ENCODE data around the gene ZNF436.

The ZNF436 gene

DNA sequence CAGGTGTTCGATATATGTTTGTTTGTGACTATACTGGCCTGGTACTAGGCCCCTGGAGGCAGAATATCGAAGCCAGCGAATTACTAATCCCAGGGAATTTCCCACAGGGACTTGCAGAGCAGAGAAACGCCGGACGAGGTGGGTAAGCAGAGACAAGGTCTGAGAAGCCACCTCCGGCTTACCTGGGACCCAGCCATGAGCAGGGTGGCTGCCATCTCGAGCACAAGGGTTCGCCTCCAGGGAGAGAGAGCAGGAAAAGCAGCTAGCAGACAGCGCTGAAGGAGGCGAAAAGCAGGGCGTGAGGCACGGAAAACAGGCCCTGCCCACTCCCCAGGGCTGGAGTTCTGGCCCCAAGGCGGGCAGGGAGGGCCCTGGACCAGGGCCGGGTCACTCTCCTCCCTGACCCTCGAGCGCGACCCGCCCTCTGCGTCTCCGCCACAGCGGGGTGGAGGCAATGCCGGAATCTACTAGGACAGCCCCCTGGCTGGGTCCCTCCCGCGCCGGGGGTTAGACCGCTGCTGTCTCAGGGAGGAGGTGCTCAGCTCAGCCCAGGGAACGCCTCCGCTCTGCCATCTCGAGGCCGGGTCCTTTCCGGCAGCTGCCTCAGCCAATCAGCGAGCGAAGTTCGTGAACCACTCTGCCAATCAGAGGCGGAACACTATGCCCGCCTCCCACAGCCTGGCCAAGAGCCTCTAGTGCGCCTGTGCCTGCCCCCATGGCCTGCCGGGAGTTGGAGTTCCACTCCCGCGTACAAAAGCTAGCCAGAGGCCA is 1.7 kb downstream of the ZNF436 start:
- peak; percentile 72 for FAIRE-seq

DNA sequence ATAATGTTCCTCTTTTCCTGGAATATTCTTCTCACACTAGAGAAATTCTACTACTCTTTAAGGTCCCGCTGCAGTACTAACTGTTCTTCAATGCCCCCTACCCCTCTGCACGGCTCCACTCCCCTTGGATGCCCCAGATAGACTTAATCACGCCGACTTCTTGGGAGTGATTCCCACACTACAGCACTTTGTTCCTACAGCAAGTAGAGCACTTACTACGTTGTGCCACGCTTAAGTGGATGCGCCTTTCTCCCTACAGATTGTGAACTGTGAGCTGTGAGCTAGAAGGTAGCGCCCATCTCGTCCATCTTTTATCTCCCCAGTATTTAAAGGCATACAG is 2.2 kb downstream of the ZNF436 start:
- no peak for FAIRE-seq
- DNase-seq (ENCODE audit: insufficient read length, low spot score): no peak

More for the DNA sequence above, 1.7 kb downstream of the ZNF436 start:
- peak; percentile 98 for DNase-seq (ENCODE audit: insufficient read length, low spot score)

- FAIRE-seq: no peak
These were observed 3.0 kb downstream of the ZNF436 start for GRCh38 chr1:23366598-23366997.

DNA sequence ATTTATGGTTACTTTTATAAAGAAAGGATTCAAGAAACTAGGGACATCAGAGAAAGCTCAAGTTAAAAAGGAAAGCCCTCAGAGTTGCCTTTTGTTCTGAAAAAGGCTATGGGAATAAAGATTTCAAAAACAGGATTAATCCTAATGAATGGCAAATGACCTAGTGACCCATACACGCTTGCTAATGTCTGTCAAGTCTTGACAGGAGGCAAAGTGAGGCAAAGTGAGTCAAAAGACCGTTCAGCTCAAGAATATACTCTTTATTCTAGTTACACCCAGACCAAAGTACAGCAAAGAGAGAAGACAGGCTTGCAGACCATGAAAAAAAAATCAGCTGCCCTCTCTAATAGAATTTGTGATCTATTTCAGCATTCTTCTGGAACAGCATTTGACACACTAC is 3.5 kb downstream of the ZNF436 start:
- no peak for FAIRE-seq

More at GRCh38 chr1:23366598-23366997, 3.0 kb downstream of the ZNF436 start:
- no peak for DNase-seq (ENCODE audit: insufficient read length, low spot score)

GRCh38 chr1:23362218-23362713 is 7.4 kb downstream of the ZNF436 start:
- DNase-seq (ENCODE audit: insufficient read length, low spot score): no peak
- no peak for FAIRE-seq

More for the DNA sequence above, 3.5 kb downstream of the ZNF436 start:
- no peak for DNase-seq (ENCODE audit: insufficient read length, low spot score)

GRCh38 chr1:23358310-23358875 is 11.2 kb downstream of the ZNF436 start:
- DNase-seq (ENCODE audit: insufficient read length, low spot score): no peak
- FAIRE-seq: no peak

GRCh38 chr1:23357138-23357908 is 12.3 kb downstream of the ZNF436 start:
- FAIRE-seq: no peak
- no peak for DNase-seq (ENCODE audit: insufficient read length, low spot score)

DNA sequence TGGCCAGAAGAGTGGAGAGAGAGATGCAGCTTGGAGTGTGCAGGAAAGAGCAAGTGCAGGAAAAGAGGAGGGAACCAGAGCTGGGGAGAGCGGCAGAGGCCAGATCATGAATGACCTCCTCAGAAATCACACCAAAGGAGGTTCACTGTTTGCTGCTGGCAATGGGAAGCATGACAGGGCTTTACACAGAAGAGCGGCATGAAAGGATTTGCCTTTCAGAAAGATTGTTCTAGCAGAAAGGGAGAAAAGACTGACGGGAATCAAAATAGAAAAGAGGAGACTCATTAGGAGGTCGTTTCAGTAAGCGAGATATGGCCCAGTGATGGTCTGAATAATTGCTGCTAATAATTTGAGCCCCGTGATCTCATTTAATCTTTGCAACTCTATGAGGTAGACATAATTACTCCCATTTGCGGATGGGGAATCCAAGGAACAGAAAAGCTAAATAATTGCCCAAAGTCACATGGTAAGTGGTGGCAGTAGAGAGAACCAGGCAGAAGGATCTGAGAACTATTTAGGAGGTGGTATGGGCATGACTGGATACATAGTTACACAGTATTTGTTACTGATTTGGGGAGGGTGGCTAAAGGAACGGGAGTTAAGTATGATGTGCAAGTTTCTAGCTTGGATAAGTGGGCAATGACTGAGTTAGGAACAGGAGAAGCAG is 13.0 kb downstream of the ZNF436 start:
- DNase-seq (ENCODE audit: insufficient read length, low spot score): no peak
- no peak for FAIRE-seq

GRCh38 chr1:23354245-23354644 is 15.4 kb downstream of the ZNF436 start:
- DNase-seq (ENCODE audit: insufficient read length, low spot score): no peak

GRCh38 chr1:23352096-23352695 is 17.4 kb downstream of the ZNF436 start:
- DNase-seq (ENCODE audit: insufficient read length, low spot score) (no peak), FAIRE-seq (no peak)

More at GRCh38 chr1:23354245-23354644, 15.4 kb downstream of the ZNF436 start:
- FAIRE-seq: no peak

DNA sequence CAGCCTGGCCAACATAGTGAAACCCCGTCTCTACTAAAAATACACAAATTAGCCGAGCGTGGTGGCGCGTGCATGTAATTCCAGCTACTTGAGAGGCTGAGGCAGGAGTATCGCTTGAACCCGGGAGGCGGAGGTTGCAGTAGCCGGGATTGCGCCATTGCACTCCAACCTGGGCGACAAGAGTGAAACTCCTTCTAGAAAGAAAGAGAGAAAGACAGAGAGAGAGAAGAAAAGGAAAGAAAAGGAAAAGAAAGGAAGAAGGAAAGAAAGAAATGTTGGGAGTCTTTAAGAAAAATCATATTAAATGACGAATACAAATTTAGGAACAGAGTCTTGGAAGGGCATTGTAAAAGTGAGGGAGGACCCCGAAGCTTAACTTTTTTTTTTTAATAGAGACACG is 23.7 kb downstream of the ZNF436 start:
- DNase-seq (ENCODE audit: insufficient read length, low spot score) (no peak), FAIRE-seq (no peak)

DNA sequence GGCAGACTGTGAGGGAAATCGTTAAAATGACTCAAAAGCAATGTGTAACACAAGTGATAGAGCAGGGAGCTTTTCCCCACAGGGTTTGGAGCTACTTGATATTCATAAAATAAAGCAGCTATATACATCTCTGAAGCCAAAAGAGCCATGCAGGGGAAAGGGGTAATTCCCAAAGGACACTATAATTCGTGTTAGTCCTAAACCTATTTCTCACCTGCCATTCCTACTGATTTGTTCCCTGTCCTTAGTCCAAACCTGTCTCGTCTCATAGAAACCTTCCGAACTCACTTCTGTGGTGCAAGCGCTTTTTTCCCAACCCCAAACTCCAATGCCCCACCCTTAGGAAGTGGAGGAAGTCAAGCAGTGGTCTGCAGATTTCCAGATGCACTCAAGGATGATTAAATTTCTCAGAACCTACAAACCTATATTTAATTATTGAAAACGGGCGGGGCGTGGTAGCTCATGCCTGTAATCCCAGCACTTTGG is 24.6 kb downstream of the ZNF436 start:
- FAIRE-seq: no peak
- DNase-seq (ENCODE audit: insufficient read length, low spot score): peak; percentile 15

GRCh38 chr1:23344111-23344986 is 25.3 kb downstream of the ZNF436 start, which contains the start of gene HNRNPR:
Gene HNRNPR, minus strand, starts transcription at chr1:23344284. Its CDS starts 3,276 bp downstream, at chr1:23341008.
- peak; percentile 57 for FAIRE-seq
- DNase-seq (ENCODE audit: insufficient read length, low spot score): peak; percentile 98

DNA sequence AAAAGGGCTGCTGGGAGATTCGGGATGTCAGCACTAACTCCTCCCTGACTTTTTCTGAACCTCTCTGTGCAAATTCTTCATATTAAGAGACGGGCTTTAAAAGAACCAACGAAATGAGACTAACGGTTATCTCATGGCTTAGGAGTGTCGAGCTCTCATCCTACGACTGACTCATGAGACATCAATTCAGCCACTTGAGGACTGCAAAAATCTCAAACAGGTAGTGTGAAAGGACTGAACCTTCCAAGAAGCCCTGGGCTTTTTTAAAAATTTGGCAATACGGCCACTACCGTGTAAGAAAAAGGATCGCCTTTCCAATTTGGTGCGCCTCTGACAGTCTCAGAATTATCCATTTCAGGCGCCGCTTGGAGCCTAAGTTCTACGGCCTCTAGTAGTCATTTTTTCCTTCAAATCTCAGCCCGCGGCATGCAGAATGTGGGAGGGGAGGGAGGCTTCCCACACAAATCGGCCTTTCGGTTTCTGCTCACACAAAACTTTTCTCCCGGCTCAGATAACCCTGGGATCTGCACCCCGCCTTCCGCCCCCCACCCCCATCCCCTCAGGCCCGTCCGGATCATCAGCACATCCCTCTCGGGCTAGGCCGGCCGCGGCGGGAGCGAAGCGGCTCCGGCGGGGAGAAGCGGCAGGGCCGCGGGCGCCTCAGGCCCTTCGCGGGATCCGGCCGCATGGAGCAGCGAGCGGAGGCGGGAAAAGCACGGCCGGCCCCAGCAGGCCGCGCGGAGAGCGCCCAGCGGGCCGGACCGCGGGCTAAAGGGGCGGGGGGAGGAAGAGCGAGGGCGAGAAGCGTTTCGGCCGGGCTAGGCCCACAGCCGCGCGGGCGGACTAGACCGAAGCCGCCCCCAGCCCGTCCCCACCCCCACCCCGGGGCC is 26.2 kb downstream of the ZNF436 start:
- DNase-seq (ENCODE audit: insufficient read length, low spot score): peak; percentile 19
- no peak for FAIRE-seq

DNA sequence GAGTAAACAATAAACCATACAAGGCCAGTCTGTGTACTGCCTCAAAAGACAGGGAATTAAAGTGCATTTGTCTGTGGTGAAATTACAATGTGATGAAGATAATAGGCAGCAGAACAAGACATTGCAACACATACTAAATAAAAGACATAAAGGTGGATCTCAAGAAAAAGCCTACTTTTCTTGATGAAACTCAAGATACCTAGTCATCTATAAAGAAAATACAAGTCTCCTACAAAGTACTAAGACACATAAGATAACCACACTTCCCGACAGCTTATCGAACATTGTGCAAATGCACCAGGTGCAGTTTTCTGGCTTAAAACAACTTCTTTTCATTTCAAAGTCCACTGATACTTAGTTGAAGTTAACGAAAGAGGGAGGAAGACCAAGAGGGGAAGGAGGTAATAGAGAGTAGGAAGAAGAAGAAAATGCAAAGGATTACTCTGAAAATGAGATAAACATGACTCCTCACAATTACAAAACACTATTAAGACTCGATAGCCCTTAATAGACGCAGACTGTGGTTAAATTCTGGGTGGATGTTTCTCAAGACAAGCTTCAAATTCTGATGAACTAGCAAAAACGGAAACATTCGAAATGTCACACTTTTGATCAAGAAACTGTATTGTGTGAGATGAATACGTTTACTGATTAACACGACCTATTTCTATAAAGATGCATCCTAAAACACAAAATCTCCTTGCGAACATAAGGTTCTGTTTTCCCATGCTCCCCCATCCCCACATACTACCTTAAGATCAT is 27.5 kb downstream of the ZNF436 start:
- no peak for DNase-seq (ENCODE audit: insufficient read length, low spot score)
- no peak for FAIRE-seq

- FAIRE-seq: no peak
- DNase-seq (ENCODE audit: insufficient read length, low spot score): no peak
These were observed 30.0 kb downstream of the ZNF436 start for GRCh38 chr1:23339632-23340031.

DNA sequence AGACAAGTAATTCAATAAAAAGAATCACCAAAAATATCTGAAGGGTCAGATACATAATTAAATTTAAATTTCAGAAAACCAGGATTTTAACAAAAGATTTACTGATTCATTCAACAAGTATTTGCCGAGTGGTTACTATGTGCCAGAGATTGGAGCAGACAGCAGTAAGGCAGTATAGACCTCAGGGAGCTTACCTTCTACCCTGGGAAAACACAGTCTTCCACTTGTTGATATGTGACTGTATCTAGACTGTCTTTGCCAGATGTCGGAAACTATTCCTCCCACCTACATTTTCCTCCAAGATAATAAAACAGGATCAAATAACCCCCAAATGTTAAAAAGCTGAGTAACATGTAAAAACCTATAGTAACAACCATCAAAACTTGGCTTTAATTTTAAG is 31.8 kb downstream of the ZNF436 start:
- DNase-seq (ENCODE audit: insufficient read length, low spot score): no peak
- FAIRE-seq: no peak

GRCh38 chr1:23331713-23332112 is 37.9 kb downstream of the ZNF436 start:
- no peak for FAIRE-seq
- no peak for DNase-seq (ENCODE audit: insufficient read length, low spot score)

Measured in HTR-8/SVneo (cell line).